GM11168 (cell line): ENCODE measurements around the gene CACNA2D1.
"Not testable (repeated sequence)": the region's sequence is repeated elsewhere in the genome, so short reads cannot be mapped to it uniquely, and the experiment has no call there.

Source experiments
- in situ Hi-C: fragments of 300-500 bp; cut with MboI; formaldehyde crosslinking; loops from one replicate; pipeline ENCODE4 v1.12.0; 2022; ENCODE audit warnings: low sequenced_read_pairs; ENCODE audit not compliant: unreplicated experiment

CACNA2D1 gene

DNA sequence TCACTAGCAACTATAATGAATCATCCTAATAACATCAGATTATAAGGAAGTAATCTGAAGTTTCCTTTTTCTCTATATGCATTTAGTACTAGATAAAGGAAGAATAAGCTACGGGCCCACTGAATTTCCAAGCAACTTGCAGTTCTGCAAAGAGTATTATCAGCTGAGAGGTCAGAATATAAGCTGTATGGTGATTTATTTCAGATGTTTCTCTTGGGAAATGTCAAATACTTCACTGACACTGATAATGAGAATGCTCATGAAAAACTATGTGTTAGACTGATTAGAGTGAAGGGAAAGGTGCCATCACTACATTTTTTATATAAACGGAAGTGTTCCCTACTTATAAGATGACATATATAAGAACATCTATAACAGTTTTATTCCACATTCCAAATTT, 422.5 kb downstream of the CACNA2D1 start:
- in situ Hi-C loops = no loop called here

DNA sequence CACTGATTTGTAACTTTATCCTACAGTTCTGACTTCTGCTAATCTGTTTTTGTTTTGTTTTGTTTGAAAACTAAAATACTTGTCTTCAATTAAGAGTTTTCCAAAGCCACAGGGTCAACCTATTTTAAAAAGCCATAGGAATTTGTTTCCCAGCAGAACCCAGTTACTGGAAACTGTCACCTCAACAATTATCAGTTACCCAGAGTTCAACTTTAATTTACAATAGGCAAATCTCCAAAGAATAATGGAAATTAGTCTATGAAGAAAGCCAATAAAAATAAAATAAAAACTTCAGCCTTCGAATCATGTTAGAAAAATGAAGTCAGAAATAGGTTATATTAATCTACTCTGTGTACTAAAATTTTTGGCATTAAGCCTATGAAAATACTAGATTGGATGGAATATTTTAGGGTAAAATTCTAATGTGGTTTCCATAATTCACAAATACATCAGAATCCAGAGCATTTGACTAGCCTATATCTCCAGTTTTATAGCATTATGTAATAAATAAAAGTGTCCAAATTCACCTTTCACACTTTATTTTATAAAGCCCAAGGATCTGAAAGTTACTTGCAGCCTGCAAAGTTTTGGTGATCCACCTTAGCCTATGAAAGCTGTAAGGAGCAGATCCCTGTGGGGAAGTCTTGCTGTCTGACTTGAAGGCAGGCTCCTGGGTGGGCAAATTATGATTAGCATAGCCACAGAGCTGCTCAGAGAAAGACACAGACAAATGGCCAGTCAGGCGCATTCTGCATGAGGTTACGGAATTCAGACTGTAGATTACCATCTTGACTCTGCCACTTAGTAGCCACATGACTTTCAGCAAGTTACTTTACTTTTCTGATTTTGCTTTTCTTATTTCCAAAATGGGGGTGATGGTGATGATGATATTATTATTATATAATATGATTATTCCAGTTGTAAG, 423.8 kb downstream of the CACNA2D1 start:
- in situ Hi-C loops = no loop called here

DNA sequence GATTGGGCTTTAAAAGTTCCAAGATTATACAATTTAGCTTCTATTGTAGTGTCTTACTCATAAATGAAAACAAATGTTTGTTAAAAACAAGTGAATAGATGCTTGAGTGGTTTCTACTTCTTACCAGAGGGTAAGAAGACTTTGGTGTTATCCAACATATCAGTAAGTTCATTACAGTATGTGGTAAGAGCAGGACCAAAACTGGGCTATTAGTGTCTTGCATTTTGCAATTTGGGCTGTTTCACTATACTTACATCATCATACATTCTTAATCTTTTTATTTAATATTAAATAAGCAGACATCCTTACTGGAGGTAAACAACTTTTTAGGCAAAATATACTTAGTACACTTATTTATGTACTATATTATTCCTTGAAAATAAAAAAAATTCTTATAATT, 425.4 kb downstream of the CACNA2D1 start:
- in situ Hi-C loops = no loop called here

DNA sequence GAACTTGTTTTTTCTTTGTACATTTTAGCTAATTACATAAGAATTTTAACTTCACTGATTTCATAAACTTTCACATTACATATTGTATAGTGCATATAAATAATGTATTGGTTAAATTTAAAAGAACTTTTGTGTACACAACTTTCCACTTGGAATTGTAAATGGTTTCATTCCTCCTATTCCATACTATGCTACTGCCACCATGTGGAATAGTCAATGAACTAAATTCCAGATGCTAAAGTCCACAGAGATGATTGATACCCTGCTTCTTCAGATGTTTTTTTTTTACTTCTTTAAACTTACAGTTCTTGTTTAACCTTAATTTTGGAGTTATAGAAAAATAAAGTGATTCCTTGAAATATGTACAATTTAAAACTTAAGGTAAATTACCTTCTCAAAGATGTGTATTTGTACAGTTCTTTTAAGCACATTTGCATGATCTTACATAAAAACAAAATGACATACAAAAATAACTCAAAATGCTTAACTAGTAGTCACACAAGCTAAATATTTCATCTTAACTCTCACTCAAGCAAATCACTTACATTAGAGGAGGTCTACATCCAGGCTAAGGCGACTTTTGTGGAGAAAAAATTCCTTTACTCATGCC, 426.1 kb downstream of the CACNA2D1 start:
- in situ Hi-C loops = no loop called here

DNA sequence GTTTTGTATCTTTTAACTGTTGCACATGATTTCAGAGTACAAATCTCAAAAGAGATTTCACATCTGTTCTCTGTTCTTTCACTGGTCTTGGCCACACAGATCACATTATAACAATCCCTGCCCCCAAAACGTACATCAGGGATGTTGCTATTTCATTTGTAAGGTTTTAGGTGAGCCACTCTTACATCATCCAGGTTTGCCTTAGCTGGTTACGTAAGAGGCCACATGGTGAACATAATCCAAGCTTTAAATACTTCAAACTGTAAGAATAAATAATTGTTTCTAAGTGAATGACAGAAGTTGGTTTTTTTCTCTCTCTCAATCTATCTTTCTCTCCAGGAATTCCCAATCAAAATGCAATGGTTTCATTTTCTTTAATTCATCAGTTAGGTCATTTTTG, 427.8 kb downstream of the CACNA2D1 start:
- in situ Hi-C loops = no loop called here

DNA sequence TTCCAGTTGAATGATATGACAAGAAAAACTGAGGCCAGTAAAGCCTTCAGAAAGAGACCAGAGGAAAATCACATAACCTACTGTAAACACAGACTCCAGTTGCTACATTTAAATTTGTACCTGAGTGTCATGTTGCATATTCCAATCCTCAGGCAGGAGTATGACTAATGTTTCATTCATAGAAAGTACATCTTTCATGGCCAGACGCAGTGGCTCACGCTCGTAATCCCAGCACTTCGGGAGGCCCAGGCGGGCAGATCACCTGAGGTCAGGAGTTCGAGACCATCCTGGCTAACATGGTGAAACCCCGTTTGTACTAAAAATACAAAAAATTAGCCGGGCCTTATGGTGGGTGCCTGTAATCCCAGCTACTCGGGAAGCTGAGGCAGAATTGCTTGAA, 429.0 kb downstream of the CACNA2D1 start:
- in situ Hi-C loops = not testable (repeated sequence)

DNA sequence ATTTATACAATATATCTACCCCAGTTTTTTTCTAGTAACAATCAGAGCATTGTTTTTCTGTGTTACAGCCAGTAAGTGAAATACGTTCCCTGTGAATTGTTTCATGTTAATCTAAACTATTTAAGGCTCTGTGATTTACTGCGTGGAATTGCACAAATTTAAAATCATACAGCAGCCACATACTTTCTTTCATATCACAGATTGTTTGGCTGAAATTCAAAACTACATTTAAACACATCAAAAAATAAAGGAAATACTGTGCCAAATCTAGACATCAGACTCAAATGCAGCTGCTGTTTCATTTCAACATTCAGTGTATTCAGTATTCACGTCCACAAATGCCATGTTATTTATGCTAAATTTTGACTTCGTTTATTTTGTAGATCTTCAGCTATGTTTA, 431.1 kb downstream of the CACNA2D1 start:
- in situ Hi-C loops = no loop called here

DNA sequence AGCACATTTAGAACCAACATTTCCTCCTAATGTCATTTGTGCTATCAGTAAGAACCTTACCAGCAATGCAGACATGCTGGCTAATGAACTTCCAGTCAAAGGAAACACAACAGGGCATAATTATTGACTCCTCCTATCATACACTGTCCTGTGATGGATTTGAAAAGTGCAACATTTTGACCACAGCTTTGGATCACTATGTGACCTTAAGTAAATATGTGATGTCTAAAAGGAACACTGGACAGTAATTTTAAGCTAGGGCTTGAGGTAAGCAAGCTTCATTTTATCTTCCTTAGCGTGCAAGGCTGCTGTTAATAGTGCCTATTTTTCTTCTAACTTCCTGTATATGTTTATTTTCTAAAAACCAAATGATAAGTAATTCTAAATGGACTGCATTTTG, 433.2 kb downstream of the CACNA2D1 start:
- in situ Hi-C loops = no loop called here

DNA sequence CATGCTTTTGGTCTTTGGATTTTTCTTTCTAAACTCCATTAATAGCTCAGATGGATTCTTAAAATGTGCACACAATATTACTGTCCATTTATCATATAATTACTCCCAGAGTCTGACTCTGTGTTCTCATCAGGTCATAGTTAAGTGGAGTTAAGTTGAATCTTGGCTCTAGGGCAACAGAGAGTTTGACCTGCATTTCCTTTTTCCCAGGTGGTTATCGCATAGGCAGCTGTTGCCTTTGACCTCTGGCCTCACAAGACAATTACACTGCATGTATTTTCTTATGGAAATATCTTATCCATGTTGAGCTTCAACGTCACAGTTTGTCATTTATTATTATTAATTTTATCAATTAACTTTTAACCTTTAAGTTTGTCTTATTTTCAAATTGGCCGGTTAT, 436.3 kb downstream of the CACNA2D1 start:
- in situ Hi-C loops = no loop called here

DNA sequence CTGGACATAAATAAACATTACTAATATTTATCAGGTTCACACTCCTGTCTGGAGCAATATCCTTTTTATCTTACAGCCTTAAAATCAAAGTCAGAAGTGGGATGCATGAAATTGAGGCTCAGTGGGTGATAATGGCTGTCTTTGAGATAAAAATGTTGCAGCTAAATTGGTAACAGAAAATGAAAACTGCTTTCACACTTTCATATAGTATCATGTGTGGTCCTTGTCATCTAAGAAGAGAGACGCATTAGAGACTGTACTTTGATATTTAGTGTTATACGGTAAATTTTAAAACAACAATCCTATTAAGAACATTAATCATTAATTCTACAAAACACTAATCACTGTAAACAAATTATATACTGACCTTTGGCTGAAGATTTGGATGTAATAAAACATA, 438.5 kb downstream of the CACNA2D1 start:
- in situ Hi-C loops = no loop called here

DNA sequence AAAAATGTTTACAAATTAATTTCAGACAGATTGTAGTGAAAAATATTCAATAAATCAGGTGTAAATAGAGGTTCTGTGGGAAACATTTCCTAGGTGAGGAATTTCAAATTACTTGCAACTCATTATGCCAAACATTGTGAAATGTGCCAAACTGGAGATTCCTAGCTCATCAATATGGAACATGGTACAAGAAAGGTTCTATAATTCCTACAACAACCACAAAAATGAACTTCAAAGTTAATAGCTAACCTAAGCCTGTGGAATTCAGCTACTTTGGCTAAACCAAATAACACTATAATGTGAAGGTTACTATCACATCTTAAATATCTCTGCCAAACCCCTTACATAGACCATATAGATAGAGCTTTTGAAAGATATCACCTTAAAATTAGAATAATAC, 450.4 kb downstream of the CACNA2D1 start:
- in situ Hi-C loops = no loop called here

DNA sequence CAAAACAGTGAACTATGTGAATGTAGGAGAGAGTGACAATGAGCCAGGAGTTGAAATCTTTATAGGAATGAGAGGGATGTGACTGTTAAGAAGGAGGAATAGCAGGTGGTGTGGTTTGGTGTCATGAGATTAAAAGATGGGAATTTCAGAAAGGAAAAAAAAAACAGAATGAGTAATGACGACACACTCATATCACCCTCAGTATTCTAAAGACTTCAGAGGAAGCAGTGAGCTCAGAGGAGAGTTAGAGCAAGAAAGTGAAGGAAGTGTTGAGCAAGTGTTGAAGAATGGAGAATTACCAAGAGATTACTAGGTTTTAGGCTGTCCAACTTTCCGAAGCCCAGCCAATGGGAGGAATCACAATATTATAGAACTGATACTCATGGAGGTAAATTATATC, 453.2 kb downstream of the CACNA2D1 start:
- in situ Hi-C loops = no loop called here

DNA sequence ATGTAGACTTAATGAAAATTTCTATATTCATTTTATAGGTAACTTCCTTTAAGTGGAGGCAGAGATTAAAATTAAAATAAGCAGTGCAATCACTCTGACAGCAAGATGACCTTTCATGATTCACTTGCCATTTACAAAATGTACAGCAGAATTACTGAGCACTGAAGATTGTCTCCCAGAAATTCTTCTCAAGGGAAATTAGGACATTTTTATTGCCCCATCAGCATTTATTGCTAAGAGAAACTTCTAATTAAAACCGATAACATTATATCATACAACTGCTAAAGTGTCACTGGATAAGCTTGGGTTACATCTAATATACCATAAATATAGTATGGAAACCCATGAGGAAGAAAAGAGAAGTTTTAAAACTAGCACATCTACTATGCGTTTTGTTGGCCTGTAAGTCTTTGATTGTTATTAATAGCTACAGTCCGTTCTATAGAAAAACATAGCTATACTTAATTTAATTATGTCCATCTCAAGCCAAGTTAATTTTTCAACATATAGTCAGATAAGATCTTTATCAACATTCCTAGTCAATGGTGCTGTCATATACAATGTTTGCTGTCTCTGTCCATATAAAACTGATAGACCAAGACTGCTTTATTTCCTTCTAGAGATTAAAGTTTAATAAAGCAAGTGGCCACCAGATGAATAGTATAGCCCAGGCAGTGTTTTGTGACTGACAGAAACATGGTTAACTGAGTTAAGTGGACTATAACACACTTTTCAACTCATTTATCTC, 456.7 kb downstream of the CACNA2D1 start:
- in situ Hi-C loops = no loop called here

DNA sequence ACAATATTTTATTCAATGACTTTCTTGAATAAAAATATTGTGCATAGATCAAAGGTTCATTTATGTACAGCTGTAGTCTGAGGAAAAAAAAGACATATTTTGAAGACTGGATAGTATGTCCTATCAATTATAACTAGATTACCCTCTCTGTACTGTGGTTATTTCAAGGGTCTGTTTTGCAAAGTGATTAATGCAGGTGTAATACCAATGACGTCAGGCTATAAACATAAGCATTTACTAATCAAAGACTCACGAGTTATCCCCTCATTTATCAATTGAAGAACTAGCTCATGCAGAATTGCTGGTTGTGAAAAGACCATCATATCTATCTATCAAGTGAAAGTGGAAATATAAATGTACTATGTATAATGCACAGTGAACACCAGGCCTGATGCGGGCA, 460.2 kb downstream of the CACNA2D1 start:
- in situ Hi-C loops = no loop called here

DNA sequence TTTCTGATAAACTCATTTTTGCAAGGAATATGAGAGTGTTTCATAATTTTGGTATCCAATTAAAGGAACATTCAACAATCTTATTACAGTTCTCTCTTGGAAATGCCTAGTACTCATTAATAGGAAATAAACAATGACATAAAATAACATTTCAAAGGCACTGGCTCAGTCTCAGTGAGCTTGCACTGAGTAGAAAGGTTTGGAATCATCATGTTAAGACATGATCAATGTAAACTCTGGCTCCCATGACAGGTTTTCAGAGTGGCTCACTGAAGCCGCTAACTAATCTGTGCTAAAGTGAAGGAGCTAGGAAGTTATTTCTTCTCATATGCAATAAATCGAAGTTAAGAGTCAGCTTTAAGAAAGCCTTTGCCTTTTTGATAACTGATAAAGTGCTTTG, 470.5 kb downstream of the CACNA2D1 start:
- in situ Hi-C loops = no loop called here

DNA sequence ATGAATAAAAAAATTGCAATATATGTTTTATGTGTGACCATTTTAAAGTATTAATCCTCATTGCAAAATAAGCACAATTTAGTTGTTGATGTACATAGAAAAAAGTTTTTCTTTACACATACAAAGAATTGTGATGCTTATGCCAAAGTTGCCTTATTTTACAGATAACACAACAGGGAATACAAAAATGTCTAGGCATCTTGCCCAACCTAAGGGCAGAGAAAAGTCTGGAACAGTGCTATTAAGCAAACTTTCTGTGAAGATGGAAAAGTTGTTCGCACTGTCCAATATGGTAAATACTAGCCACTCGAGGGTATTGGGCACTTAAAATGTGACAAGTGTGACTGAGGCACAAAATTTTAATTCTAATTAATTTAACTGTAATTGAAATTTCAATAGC, 483.6 kb downstream of the CACNA2D1 start:
- in situ Hi-C loops = no loop called here

DNA sequence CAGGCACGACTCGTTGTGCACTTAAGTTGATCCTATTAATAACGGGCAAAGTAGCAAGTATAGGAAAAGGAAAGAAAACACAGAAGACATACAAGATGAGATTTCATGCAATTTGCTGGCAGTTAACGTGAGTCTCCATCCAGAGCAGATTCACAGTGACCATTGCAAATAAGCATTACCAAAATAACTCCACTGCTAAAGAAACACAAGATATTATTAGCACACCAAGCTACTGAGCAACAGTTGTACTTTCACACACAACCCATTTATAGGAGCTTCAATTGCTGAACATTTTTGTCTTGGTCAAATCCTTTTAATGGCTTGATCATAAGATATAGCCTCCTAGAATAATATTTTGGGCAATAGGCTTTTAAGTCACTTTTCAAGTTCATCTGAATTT, 486.1 kb downstream of the CACNA2D1 start:
- in situ Hi-C loops = no loop called here

DNA sequence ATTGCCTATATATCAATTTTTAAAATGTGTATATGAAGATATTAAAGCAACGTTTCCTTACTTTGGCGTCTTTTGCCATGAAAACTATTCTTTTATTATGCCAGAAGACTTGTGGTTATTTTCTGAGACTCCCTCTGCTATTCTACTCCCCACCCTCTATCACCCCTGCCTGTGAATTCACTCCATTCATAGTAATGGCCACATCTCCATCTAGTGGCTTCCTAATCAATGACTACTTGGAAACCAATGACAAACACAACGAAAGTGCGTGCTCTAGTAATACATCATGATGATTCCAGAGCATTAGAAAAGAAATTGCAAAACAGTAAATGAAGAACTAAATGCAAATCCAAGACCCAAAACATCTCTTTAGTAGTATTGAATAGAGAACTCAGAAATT, 487.1 kb downstream of the CACNA2D1 start:
- in situ Hi-C loops = no loop called here

DNA sequence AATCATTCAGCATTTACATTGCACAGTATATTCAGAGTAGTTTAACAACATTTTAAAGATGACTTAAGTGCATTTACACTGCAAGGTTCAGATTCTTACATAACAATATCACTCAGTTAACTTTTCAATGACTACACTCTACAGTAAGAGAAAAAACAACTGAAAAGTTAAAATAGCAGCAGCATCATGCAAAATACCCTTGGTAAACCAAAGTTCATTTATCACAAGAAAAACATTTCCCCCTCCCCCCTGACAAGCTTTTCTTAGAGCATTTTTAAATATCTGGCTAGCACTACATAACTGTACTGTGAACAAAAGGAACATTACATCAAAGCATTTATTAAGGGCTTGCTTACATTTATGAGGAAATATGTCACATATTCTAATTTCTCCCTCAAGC, 494.3 kb downstream of the CACNA2D1 start:
- in situ Hi-C loops = loop anchor here (10.0 kb wide), 1 partner anchor 455 kb away; no protein-coding TSS in a partner anchor

DNA sequence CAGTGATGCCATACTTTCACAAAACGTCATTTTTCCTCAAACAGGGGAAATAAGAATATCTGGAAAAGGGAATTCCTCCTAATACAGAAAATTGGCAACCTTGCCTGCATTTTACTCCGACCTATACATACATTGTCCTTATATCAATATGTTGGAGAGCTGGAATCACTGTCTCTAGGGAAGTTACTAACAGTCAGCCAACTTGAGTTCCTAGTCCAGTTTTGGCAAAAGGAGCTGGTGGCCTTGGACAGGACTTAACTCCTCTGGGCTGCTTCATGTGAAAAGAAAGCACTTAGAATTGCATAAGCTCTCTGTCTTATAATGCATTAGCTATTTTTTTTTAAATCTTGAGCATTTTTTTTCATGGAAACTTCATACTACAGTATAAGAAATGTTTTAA, 499.5 kb downstream of the CACNA2D1 start:
- in situ Hi-C loops = loop anchor here (10.0 kb wide), 1 partner anchor 449 kb away; no protein-coding TSS in a partner anchor

DNA sequence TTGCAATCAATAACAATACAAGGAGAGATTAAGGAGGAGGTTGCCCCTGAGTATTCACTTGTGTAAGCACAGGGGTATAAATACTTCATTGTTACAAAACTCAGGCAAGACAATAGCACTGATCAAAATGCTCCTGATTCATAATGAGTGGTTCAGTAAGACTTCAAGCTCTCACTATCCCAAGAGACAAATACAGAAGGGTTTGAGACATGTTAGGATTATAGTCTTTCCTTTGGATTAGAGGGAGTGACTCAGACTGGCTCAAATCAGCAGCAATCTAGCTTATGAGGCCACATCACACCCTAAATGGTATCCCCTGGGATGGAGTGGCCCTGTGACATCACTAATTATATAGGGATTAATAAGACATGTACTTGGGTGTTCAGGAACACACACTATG, 506.5 kb downstream of the CACNA2D1 start:
- in situ Hi-C loops = no loop called here
